Stomach smooth muscle (tissue), 2 donors: Measurements from ENCODE around the gene TRAK1.
A peak's percentile ranks its signal among the peaks of the same experiment; 100 is the strongest.

ENCODE experiments used
- H3K27ac ChIP-seq: one replicate; pipeline ENCODE4 v1.7.0; 2013; ENCODE audit warnings: mild to moderate bottlenecking, low read length, inconsistent platforms
- H3K27me3 ChIP-seq, 2 donors: one replicate each; pipeline ENCODE4 v1.7.0; 2013; ENCODE audit warnings: low read length in 2 of 2; ENCODE audit not compliant: insufficient read depth in 2 of 2, control insufficient read depth in 1 of 2
- H3K36me3 ChIP-seq, 2 donors: one replicate each; pipeline ENCODE4 v1.7.0; 2013; ENCODE audit warnings: low read length in 2 of 2; ENCODE audit not compliant: control insufficient read depth in 2 of 2, insufficient read depth in 2 of 2
- H3K4me1 ChIP-seq: one replicate; pipeline ENCODE4 v1.7.0; 2013; ENCODE audit warnings: low read length; ENCODE audit not compliant: control insufficient read depth, insufficient read depth
- H3K4me3 ChIP-seq, 2 donors: one replicate each; pipeline ENCODE4 v1.7.0; 2013; ENCODE audit warnings: low read length in 2 of 2
- H3K9ac ChIP-seq, 2 donors: one replicate each; pipeline ENCODE4 v1.7.0; 2013; ENCODE audit warnings: low read length in 2 of 2, mild to moderate bottlenecking in 1 of 2
- H3K9me3 ChIP-seq, 2 donors: one replicate each; pipeline ENCODE4 v1.7.0; 2013; ENCODE audit warnings: low read length in 2 of 2; ENCODE audit not compliant: control insufficient read depth in 2 of 2
- donor health status: healthy.
- donor health status: Pancreatic carcinoma.

The TRAK1 gene

GRCh38 chr3:42228796-42229195 is 137.6 kb downstream of the TRAK1 start:
- peaks cover 4 to 9% of the 10 kb centered on the region in 2 donors for H3K36me3 ChIP-seq
- H3K4me3 ChIP-seq = no peak overlapping the region
- H3K9me3 ChIP-seq = no peaks in the 10 kb centered on the region
- H3K27ac ChIP-seq = no peak overlapping the region
- H3K27me3 ChIP-seq = peaks cover 0 to 4% of the 10 kb centered on the region in 2 donors
- no peaks in the 10 kb centered on the region for H3K4me1 ChIP-seq
- H3K9ac ChIP-seq = no peak overlapping the region

GRCh38 chr3:42229266-42229941 is 138.2 kb downstream of the TRAK1 start:
- Histone ChIP-seq H3K27me3 (peaks cover 0 to 4% of the 10 kb centered on the region in 2 donors), H3K36me3 (peaks cover 0 to 3% of the 10 kb centered on the region in 2 donors), H3K4me3 (no peak overlapping the region), H3K27ac (no peak overlapping the region), H3K9me3 (no peaks in the 10 kb centered on the region), H3K9ac (no peak overlapping the region), H3K4me1 (no peaks in the 10 kb centered on the region)

GRCh38 chr3:42229942-42230688 is 139.0 kb downstream of the TRAK1 start:
- Histone ChIP-seq H3K36me3 (peaks cover 0 to 3% of the 10 kb centered on the region in 2 donors), H3K4me3 (peak overlapping the region in 1 of 2 donors; percentile 32), H3K27me3 (peaks cover 0 to 5% of the 10 kb centered on the region in 2 donors), H3K9me3 (no peaks in the 10 kb centered on the region), H3K9ac (no peak overlapping the region), H3K4me1 (no peaks in the 10 kb centered on the region), H3K27ac (no peak overlapping the region)

- Histone ChIP-seq H3K9ac (no peak overlapping the region), H3K4me3 (no peak overlapping the region), H3K9me3 (no peaks in the 10 kb centered on the region), H3K27ac (no peak overlapping the region), H3K27me3 (peaks cover 0 to 5% of the 10 kb centered on the region in 2 donors), H3K36me3 (peaks cover 0 to 3% of the 10 kb centered on the region in 2 donors), H3K4me1 (no peaks in the 10 kb centered on the region)
These were observed 139.7 kb downstream of the TRAK1 start for GRCh38 chr3:42230860-42231259.

GRCh38 chr3:42235532-42235931 is 144.4 kb downstream of the TRAK1 start:
- no peaks in the 10 kb centered on the region for H3K4me1 ChIP-seq
- no peaks in the 10 kb centered on the region for H3K36me3 ChIP-seq
- peaks cover 0 to 8% of the 10 kb centered on the region in 2 donors for H3K9me3 ChIP-seq
- no peak overlapping the region for H3K4me3 ChIP-seq
- no peak overlapping the region for H3K27ac ChIP-seq
- no peak overlapping the region for H3K9ac ChIP-seq
- peaks cover 0 to 5% of the 10 kb centered on the region in 2 donors for H3K27me3 ChIP-seq

- Histone ChIP-seq H3K9me3 (peaks cover 0 to 8% of the 10 kb centered on the region in 2 donors), H3K4me3 (no peak overlapping the region), H3K27me3 (peaks cover 0 to 3% of the 10 kb centered on the region in 2 donors), H3K27ac (no peak overlapping the region), H3K36me3 (no peaks in the 10 kb centered on the region), H3K4me1 (no peaks in the 10 kb centered on the region), H3K9ac (no peak overlapping the region)
These were observed 145.5 kb downstream of the TRAK1 start for GRCh38 chr3:42236611-42237010.

GRCh38 chr3:42246091-42246490 is 154.9 kb downstream of the TRAK1 start:
- no peak overlapping the region for H3K9ac ChIP-seq
- H3K27ac ChIP-seq = no peak overlapping the region
- no peaks in the 10 kb centered on the region for H3K4me1 ChIP-seq
- no peak overlapping the region for H3K4me3 ChIP-seq
- peaks cover 2 to 4% of the 10 kb centered on the region in 2 donors for H3K27me3 ChIP-seq
- H3K9me3 ChIP-seq = no peaks in the 10 kb centered on the region
- no peaks in the 10 kb centered on the region for H3K36me3 ChIP-seq

- peak overlapping the region in 1 of 2 donors; percentile 49 for H3K4me3 ChIP-seq
- H3K4me1 ChIP-seq = no peaks in the 10 kb centered on the region
- no peaks in the 10 kb centered on the region for H3K36me3 ChIP-seq
- H3K9ac ChIP-seq = peak overlapping the region in 1 of 2 donors; percentile 36
- H3K9me3 ChIP-seq = no peaks in the 10 kb centered on the region
- H3K27me3 ChIP-seq = peaks cover 2 to 4% of the 10 kb centered on the region in 2 donors
- H3K27ac ChIP-seq = no peak overlapping the region
These were observed 156.4 kb downstream of the TRAK1 start for GRCh38 chr3:42247576-42248027.

- no peak overlapping the region for H3K9ac ChIP-seq
- H3K9me3 ChIP-seq = no peaks in the 10 kb centered on the region
- no peaks in the 10 kb centered on the region for H3K4me1 ChIP-seq
- no peaks in the 10 kb centered on the region for H3K36me3 ChIP-seq
- H3K27ac ChIP-seq = no peak overlapping the region
- H3K4me3 ChIP-seq = no peak overlapping the region
- peaks cover 2 to 8% of the 10 kb centered on the region in 2 donors for H3K27me3 ChIP-seq
These were observed 159.6 kb downstream of the TRAK1 start for GRCh38 chr3:42250761-42251160.

- Histone ChIP-seq H3K9ac (no peak overlapping the region), H3K36me3 (no peaks in the 10 kb centered on the region), H3K27ac (no peak overlapping the region), H3K4me3 (no peak overlapping the region), H3K4me1 (no peaks in the 10 kb centered on the region), H3K9me3 (no peaks in the 10 kb centered on the region), H3K27me3 (peaks cover 4% of the 10 kb centered on the region in 2 donors)
These were observed 163.4 kb downstream of the TRAK1 start for GRCh38 chr3:42254566-42254965.
